Ovary (tissue), 9 donors: ENCODE measurements around the gene TASP1. TPM values are rescaled to one million over a fixed set of nuclear protein-coding genes. Genes with fewer than 3 reads are reported as not detected.

Experiments used
- DNase-seq, 5 donors: peaks; one replicate each; pipeline ENCODE4 v3.0.0-alpha.2; 2019 to 2020
- H3K27ac ChIP-seq, 2 donors: fragments of 200-600 bp; one replicate each; pipeline versions ENCODE4 v1.5.1 to v1.8.0; 2019 to 2022
- H3K27me3 ChIP-seq: fragments of 200-600 bp; one replicate; pipeline ENCODE4 v1.8.0; 2022
- H3K36me3 ChIP-seq: fragments of 200-600 bp; sonication (generic); one replicate; pipeline ENCODE4 v1.5.1; 2019
- H3K4me1 ChIP-seq: one replicate; pipeline ENCODE4 v1.8.1; 2013; ENCODE audit warnings: mild to moderate bottlenecking, moderate library complexity; ENCODE audit not compliant: insufficient read depth
- H3K4me3 ChIP-seq: fragments of 200-600 bp; sonication (generic); one replicate; pipeline ENCODE4 v1.5.1; 2017
- H3K9me3 ChIP-seq, 2 donors: fragments of 200-600 bp in 1 of 2; sonication (generic) in 1 of 2; one replicate each; pipeline versions ENCODE4 v1.5.1 to v1.8.1; 2013 to 2019; ENCODE audit warnings: mild to moderate bottlenecking in 1 of 2, moderate library complexity in 1 of 2
- CTCF ChIP-seq, 3 donors: fragments of 450-650 bp in 2 of 3; fragments of 200-600 bp in 1 of 3; IDR thresholded peaks; one replicate each; pipeline versions ENCODE4 v1.5.1 to v1.8.0; 2016 to 2022; ENCODE audit warnings: antibody characterized with exemption in 3 of 3, mild to moderate bottlenecking in 1 of 3
- EP300 ChIP-seq: sonication (generic); formaldehyde crosslinking; IDR thresholded peaks from one replicate; pipeline ENCODE4 v1.6.1; 2017; ENCODE audit warnings: antibody characterized with exemption
- POLR2A ChIP-seq: fragments of 450-650 bp; IDR thresholded peaks from one replicate; pipeline ENCODE4 v1.6.1; 2017; ENCODE audit warnings: antibody characterized with exemption, mild to moderate bottlenecking, moderate library complexity
- WGBS, 3 donors: extraction: QIAGEN DNeasy Blood & Tissue Kit in 1 of 3; methylation state at CpG; one replicate each; pipeline versions ENCODE4 v1.1.5 to v1.1.7; 2013 to 2017; 5-methylcytosine and 5-hydroxymethylcytosine counted together
- intact Hi-C, 4 donors: fragments of 100-400 bp; cut with DNase I; formaldehyde crosslinking; loops; one replicate each; pipeline versions ENCODE4 v1.11.0 to v1.15.1; 2022 to 2023
- polyA plus RNA-seq, 2 donors: library from polyadenylated mRNA; stranded (reverse); fragments of 200-250 nt in 1 of 2; fragments of 350-450 nt in 1 of 2; fragmentation: Illumina TruSeq in 1 of 2; extraction: RNeasy Lipid Tissue Mini Kit (QIAGEN cat#74804) in 1 of 2; gene quantifications; one replicate each; pipeline ENCODE4 v1.2.3, GENCODE V29; 2013 to 2014
- total RNA-seq, 7 donors: library from RNA; depleted of rRNA in 2 of 7; stranded (reverse); fragments of >200 nt in 2 of 7; fragmentation: NEBNext Ultra II Directional in 3 of 7; extraction: Animal tissue kit (Norgen Biotek cat#: 25700) in 3 of 7; gene quantifications; one replicate each; pipeline versions ENCODE4 v1.1.0 to v1.2.4, GENCODE V29; 2016 to 2023
- donor health status: DM: no; HTN: no; CAD: no; lungs with moderate emphysema.
- donor health status: DM: no; HTN: no; CAD: no.
- donor health status: Bipolar disorder and iron deficiency.
- donor health status: DM: yes; HTN: yes; CAD: no.
- donor health status: DM: no; HTN: no; CAD: no.
- donor health status: DM: yes; HTN: yes; CAD: no.

The TASP1 gene
- total and polyA plus RNA-seq, 9 donors: 6.4 to 16.5 (median 13.2) TPM

- TF ChIP-seq EP300: no peak
- TF ChIP-seq POLR2A: no peak
- TF ChIP-seq CTCF (IDR thresholded peaks at IDR 0.05): no peak
- H3K4me1 ChIP-seq: no peaks in the 10 kb centered on the region
Measured at GRCh38 chr20:13494019-13494418, 144.7 kb downstream of the TASP1 start.

GRCh38 chr20:13493143-13493542 lies 145.6 kb downstream of the TASP1 start:
- DNase-seq: no peak
- no peak for TF ChIP-seq EP300
- no peak for TF ChIP-seq POLR2A
- TF ChIP-seq CTCF (IDR thresholded peaks at IDR 0.05): no peak
- no peak overlapping the region for H3K4me3 ChIP-seq
- no peak overlapping the region for H3K27ac ChIP-seq
- no peaks in the 10 kb centered on the region for H3K4me1 ChIP-seq
- intact Hi-C loops: no loop called here
- H3K36me3 ChIP-seq: no peaks in the 10 kb centered on the region
- no peaks in the 10 kb centered on the region for H3K9me3 ChIP-seq
- 48 to 80% (median 73%) methylated on average over 2 of the region's 2 CpGs for WGBS, 3 donors
- H3K27me3 ChIP-seq: no peaks in the 10 kb centered on the region

More at GRCh38 chr20:13494019-13494418, 144.7 kb downstream of the TASP1 start:
- DNase-seq: no peak
- Histone ChIP-seq H3K4me3 (no peak overlapping the region), H3K27ac (no peak overlapping the region), H3K36me3 (no peaks in the 10 kb centered on the region), H3K27me3 (no peaks in the 10 kb centered on the region), H3K9me3 (no peaks in the 10 kb centered on the region)
- intact Hi-C loops: no loop called here

GRCh38 chr20:13492001-13492481 lies 146.7 kb downstream of the TASP1 start:
- H3K4me3 ChIP-seq: no peak overlapping the region
- no peaks in the 10 kb centered on the region for H3K36me3 ChIP-seq
- no peak for DNase-seq
- no peak overlapping the region for H3K27ac ChIP-seq
- H3K4me1 ChIP-seq: no peaks in the 10 kb centered on the region
- intact Hi-C loops: no loop called here
- H3K27me3 ChIP-seq: no peaks in the 10 kb centered on the region
- no peaks in the 10 kb centered on the region for H3K9me3 ChIP-seq
- no peak for TF ChIP-seq EP300
- no peak for TF ChIP-seq POLR2A
- WGBS, 3 donors: 24 to 56% (median 27%) methylated on average over 3 of the region's 3 CpGs

GRCh38 chr20:13487202-13487601 lies 151.5 kb downstream of the TASP1 start:
- Histone ChIP-seq H3K4me1 (no peaks in the 10 kb centered on the region), H3K36me3 (no peaks in the 10 kb centered on the region), H3K9me3 (no peaks in the 10 kb centered on the region), H3K27me3 (no peaks in the 10 kb centered on the region), H3K27ac (no peak overlapping the region), H3K4me3 (no peak overlapping the region)
- no peak for DNase-seq
- TF ChIP-seq POLR2A (no peak), CTCF (IDR thresholded peaks at IDR 0.05) (no peak), EP300 (no peak)
- WGBS, 3 donors: 96 to 98% (median 96%) methylated on average over 3 of the region's 3 CpGs
- intact Hi-C loops: no loop called here

GRCh38 chr20:13486694-13487093 lies 152.0 kb downstream of the TASP1 start:
- Histone ChIP-seq H3K4me1 (no peaks in the 10 kb centered on the region), H3K36me3 (no peaks in the 10 kb centered on the region), H3K4me3 (no peak overlapping the region), H3K27me3 (no peaks in the 10 kb centered on the region), H3K27ac (no peak overlapping the region), H3K9me3 (no peaks in the 10 kb centered on the region)
- DNase-seq: no peak
- TF ChIP-seq POLR2A (no peak), EP300 (no peak), CTCF (IDR thresholded peaks at IDR 0.05) (no peak)
- intact Hi-C loops: no loop called here
- WGBS, 3 donors: 78 to 98% (median 86%) methylated on average over 5 of the region's 5 CpGs
